ENCODE results near the gene ZNF827. TPM values are rescaled to one million over a fixed set of nuclear protein-coding genes. Genes with fewer than 3 reads are reported as not detected.

Gene ZNF827
- total and polyA plus RNA-seq, 3 experiments from 2014 or later: 6.9 to 32.5 (median 32.2) TPM

DNA sequence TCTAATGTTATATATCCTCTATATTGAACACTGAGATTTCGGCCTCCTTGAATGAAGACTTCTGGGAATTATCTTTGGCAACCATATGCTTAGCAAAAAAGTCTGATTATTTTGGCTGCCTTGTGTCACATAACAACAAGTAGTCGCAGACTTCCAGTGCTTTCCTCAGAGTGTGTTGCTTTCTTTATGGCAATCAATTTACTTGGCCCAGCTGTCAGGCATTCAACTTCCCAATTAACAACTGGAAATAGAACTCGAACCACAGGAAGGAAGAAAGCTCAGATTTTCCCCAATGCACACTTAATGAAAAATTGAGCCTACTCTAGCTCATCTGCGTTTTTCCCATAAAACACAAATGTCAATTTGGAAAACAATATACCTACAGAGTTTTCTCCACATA lies 71.6 kb downstream of the ZNF827 start:
- H3K4me1 ChIP-seq (ENCODE audit: insufficient read depth, low read length): no peaks in the 10 kb centered on the region
- H3K36me3 ChIP-seq (ENCODE audit: insufficient read depth, low read length): no peaks in the 10 kb centered on the region
- H3K27ac Mint-ChIP-seq: no peak overlapping the region
- POLR2A ChIA-PET: no interaction called here
- no peaks in the 10 kb centered on the region for H3K9me3 Mint-ChIP-seq
- no peak overlapping the region for H3K4me3 ChIP-seq (ENCODE audit: low read length)
- no peak overlapping the region for H3K4me3 Mint-ChIP-seq
- peaks cover 13 to 23% (median 23%) of the 10 kb centered on the region in 3 donors for H3K4me1 Mint-ChIP-seq
- DNase-seq: no peak
- no peaks in the 10 kb centered on the region for H3K27me3 Mint-ChIP-seq
- H3K9me3 ChIP-seq (ENCODE audit: low read length): no peaks in the 10 kb centered on the region
- no peak overlapping the region for H3K27ac ChIP-seq (ENCODE audit: low read depth, low read length)
- peaks cover 1 to 53% (median 4%) of the 10 kb centered on the region in 3 donors for H3K36me3 Mint-ChIP-seq
- H3K27me3 ChIP-seq (ENCODE audit: insufficient read depth, low read length, poor library complexity, severe bottlenecking): no peaks in the 10 kb centered on the region
- CTCF ChIA-PET: no interaction called here

DNA sequence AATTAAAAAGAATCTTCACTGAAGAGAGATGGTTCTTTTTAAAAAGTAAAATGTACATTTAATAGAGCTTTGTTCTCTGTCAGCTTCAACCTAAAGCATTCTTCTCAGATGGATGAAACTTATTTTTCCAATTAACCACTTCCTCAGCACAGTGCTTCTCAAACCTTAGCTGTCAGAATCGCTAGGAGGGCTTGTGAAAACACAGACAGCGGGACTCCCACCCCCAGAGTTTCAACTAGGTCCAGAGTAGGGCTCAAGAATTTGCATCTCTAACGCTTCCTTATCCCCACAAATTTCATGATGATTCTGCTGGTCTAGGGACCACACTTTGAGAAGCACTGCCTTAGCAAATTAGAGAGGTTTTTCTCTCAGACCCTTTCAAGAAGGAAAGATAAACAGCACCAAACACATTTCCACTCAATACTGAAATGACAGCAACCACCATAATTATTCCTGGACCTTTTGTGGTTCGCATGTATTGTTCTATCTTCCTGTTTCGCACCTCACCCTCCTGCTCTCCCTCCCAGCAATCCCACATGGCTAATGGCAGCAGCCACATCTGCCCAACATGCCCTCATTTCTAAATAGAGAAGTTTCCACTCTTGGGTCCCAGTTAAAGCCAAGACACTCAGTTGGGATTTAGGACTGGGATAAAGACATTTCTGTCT lies 73.2 kb downstream of the ZNF827 start:
- Mint-ChIP-seq H3K27me3 (no peaks in the 10 kb centered on the region), H3K4me3 (no peak overlapping the region), H3K9me3 (no peaks in the 10 kb centered on the region), H3K36me3 (peaks cover 0 to 64% (median 4%) of the 10 kb centered on the region in 3 donors), H3K27ac (peak overlapping the region in 2 of 8 donors; percentile 58 to 69), H3K4me1 (peaks cover 7 to 16% (median 11%) of the 10 kb centered on the region in 3 donors)
- H3K4me3 ChIP-seq (ENCODE audit: low read length): no peak overlapping the region
- CTCF ChIA-PET: no interaction called here
- no peaks in the 10 kb centered on the region for H3K27me3 ChIP-seq (ENCODE audit: insufficient read depth, low read length, poor library complexity, severe bottlenecking)
- no peaks in the 10 kb centered on the region for H3K9me3 ChIP-seq (ENCODE audit: low read length)
- H3K27ac ChIP-seq (ENCODE audit: low read depth, low read length): no peak overlapping the region
- POLR2A ChIA-PET: no interaction called here
- H3K4me1 ChIP-seq (ENCODE audit: insufficient read depth, low read length): no peaks in the 10 kb centered on the region
- DNase-seq: no peak
- no peaks in the 10 kb centered on the region for H3K36me3 ChIP-seq (ENCODE audit: insufficient read depth, low read length)

DNA sequence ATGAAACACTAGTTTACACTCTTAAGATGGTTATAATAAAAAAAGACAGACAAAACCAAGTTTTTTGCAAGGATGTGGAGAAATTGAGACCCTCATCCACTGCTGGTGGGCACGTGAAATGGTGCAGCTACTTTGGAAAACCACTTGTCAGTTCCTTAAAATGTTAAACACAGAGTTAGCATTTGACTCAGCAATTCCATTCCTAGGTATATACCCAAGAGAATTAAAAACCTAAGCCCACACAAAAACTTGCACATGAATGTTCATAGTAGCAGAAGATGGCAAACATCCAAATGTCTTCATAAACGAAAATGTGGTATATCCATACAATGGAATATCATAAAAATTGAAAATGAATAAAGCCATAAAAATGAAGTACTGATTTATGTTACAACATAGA lies 75.4 kb downstream of the ZNF827 start:
- Histone ChIP-seq H3K9me3 (ENCODE audit: low read length) (no peaks in the 10 kb centered on the region), H3K4me3 (ENCODE audit: low read length) (no peak overlapping the region), H3K27me3 (ENCODE audit: insufficient read depth, low read length, poor library complexity, severe bottlenecking) (no peaks in the 10 kb centered on the region), H3K27ac (ENCODE audit: low read depth, low read length) (no peak overlapping the region), H3K36me3 (ENCODE audit: insufficient read depth, low read length) (no peaks in the 10 kb centered on the region), H3K4me1 (ENCODE audit: insufficient read depth, low read length) (no peaks in the 10 kb centered on the region)
- no peaks in the 10 kb centered on the region for H3K27me3 Mint-ChIP-seq
- no peaks in the 10 kb centered on the region for H3K9me3 Mint-ChIP-seq
- DNase-seq: no peak
- H3K4me1 Mint-ChIP-seq: peaks cover 7 to 16% (median 11%) of the 10 kb centered on the region in 3 donors
- H3K27ac Mint-ChIP-seq: no peak overlapping the region
- peaks cover 0 to 64% (median 10%) of the 10 kb centered on the region in 3 donors for H3K36me3 Mint-ChIP-seq
- ChIA-PET POLR2A (no interaction called here), CTCF (no interaction called here)
- H3K4me3 Mint-ChIP-seq: no peak overlapping the region

GRCh38 chr4:145861336-145862318 lies 77.0 kb downstream of the ZNF827 start:
- Mint-ChIP-seq H3K36me3 (peaks cover 0 to 51% (median 11%) of the 10 kb centered on the region in 3 donors), H3K9me3 (no peaks in the 10 kb centered on the region), H3K4me3 (no peak overlapping the region), H3K27ac (peak overlapping the region in 1 of 8 donors; percentile 37), H3K4me1 (peaks cover 8 to 15% (median 11%) of the 10 kb centered on the region in 3 donors), H3K27me3 (no peaks in the 10 kb centered on the region)
- H3K27ac ChIP-seq (ENCODE audit: low read depth, low read length): no peak overlapping the region
- ChIA-PET CTCF (interaction anchor here (0.7 kb wide), 1 partner anchor 11 kb away, joined by 3 read pairs; no protein-coding TSS in a partner anchor), POLR2A (no interaction called here)
- H3K27me3 ChIP-seq (ENCODE audit: insufficient read depth, low read length, poor library complexity, severe bottlenecking): no peaks in the 10 kb centered on the region
- no peaks in the 10 kb centered on the region for H3K36me3 ChIP-seq (ENCODE audit: insufficient read depth, low read length)
- DNase-seq: no peak
- H3K9me3 ChIP-seq (ENCODE audit: low read length): no peaks in the 10 kb centered on the region
- H3K4me3 ChIP-seq (ENCODE audit: low read length): no peak overlapping the region
- H3K4me1 ChIP-seq (ENCODE audit: insufficient read depth, low read length): no peaks in the 10 kb centered on the region

- Histone ChIP-seq H3K36me3 (ENCODE audit: insufficient read depth, low read length) (no peaks in the 10 kb centered on the region), H3K9me3 (ENCODE audit: low read length) (no peaks in the 10 kb centered on the region)
These were observed 77.7 kb downstream of the ZNF827 start for GRCh38 chr4:145860897-145861296.

GRCh38 chr4:145860446-145860845 lies 78.2 kb downstream of the ZNF827 start:
- no peaks in the 10 kb centered on the region for H3K36me3 ChIP-seq (ENCODE audit: insufficient read depth, low read length)
- POLR2A ChIA-PET: no interaction called here

More at GRCh38 chr4:145860897-145861296, 77.7 kb downstream of the ZNF827 start:
- ChIA-PET POLR2A (no interaction called here), CTCF (interaction anchor here (1.5 kb wide), 1 partner anchor 17 kb away, joined by 3 read pairs; no protein-coding TSS in a partner anchor)
- H3K36me3 Mint-ChIP-seq: peaks cover 0 to 46% (median 11%) of the 10 kb centered on the region in 3 donors
- no peak for DNase-seq
- no peaks in the 10 kb centered on the region for H3K27me3 ChIP-seq (ENCODE audit: insufficient read depth, low read length, poor library complexity, severe bottlenecking)
- peaks cover 5 to 8% (median 8%) of the 10 kb centered on the region in 3 donors for H3K4me1 Mint-ChIP-seq
- no peak overlapping the region for H3K4me3 ChIP-seq (ENCODE audit: low read length)
- no peaks in the 10 kb centered on the region for H3K9me3 Mint-ChIP-seq
- no peak overlapping the region for H3K4me3 Mint-ChIP-seq
- no peak overlapping the region for H3K27ac ChIP-seq (ENCODE audit: low read depth, low read length)
- H3K27ac Mint-ChIP-seq: no peak overlapping the region
- H3K4me1 ChIP-seq (ENCODE audit: insufficient read depth, low read length): no peaks in the 10 kb centered on the region
- H3K27me3 Mint-ChIP-seq: no peaks in the 10 kb centered on the region

GRCh38 chr4:145859926-145860325 lies 78.7 kb downstream of the ZNF827 start:
- no peak overlapping the region for H3K27ac ChIP-seq (ENCODE audit: low read depth, low read length)
- Mint-ChIP-seq H3K4me1 (peaks cover 0 to 2% (median 0%) of the 10 kb centered on the region in 3 donors), H3K27ac (peak overlapping the region in 1 of 8 donors; percentile 44), H3K27me3 (no peaks in the 10 kb centered on the region), H3K4me3 (no peak overlapping the region), H3K9me3 (no peaks in the 10 kb centered on the region), H3K36me3 (peaks cover 0 to 46% (median 11%) of the 10 kb centered on the region in 3 donors)
- DNase-seq: no peak
- ChIA-PET POLR2A (no interaction called here), CTCF (interaction anchor here (1.5 kb wide), 1 partner anchor 16 kb away, joined by 3 read pairs; no protein-coding TSS in a partner anchor)
- H3K4me3 ChIP-seq (ENCODE audit: low read length): no peak overlapping the region
- H3K27me3 ChIP-seq (ENCODE audit: insufficient read depth, low read length, poor library complexity, severe bottlenecking): no peaks in the 10 kb centered on the region
- no peaks in the 10 kb centered on the region for H3K9me3 ChIP-seq (ENCODE audit: low read length)
- H3K4me1 ChIP-seq (ENCODE audit: insufficient read depth, low read length): no peaks in the 10 kb centered on the region
- no peaks in the 10 kb centered on the region for H3K36me3 ChIP-seq (ENCODE audit: insufficient read depth, low read length)

More at GRCh38 chr4:145860446-145860845, 78.2 kb downstream of the ZNF827 start:
- Histone ChIP-seq H3K27me3 (ENCODE audit: insufficient read depth, low read length, poor library complexity, severe bottlenecking) (no peaks in the 10 kb centered on the region), H3K4me1 (ENCODE audit: insufficient read depth, low read length) (no peaks in the 10 kb centered on the region), H3K27ac (ENCODE audit: low read depth, low read length) (no peak overlapping the region), H3K9me3 (ENCODE audit: low read length) (no peaks in the 10 kb centered on the region), H3K4me3 (ENCODE audit: low read length) (no peak overlapping the region)
- DNase-seq: no peak
- CTCF ChIA-PET: interaction anchor here (1.5 kb wide), 1 partner anchor 16 kb away, joined by 3 read pairs; no protein-coding TSS in a partner anchor
- H3K9me3 Mint-ChIP-seq: no peaks in the 10 kb centered on the region
- peaks cover 2 to 4% (median 3%) of the 10 kb centered on the region in 3 donors for H3K4me1 Mint-ChIP-seq
- H3K4me3 Mint-ChIP-seq: no peak overlapping the region
- peaks cover 0 to 46% (median 11%) of the 10 kb centered on the region in 3 donors for H3K36me3 Mint-ChIP-seq
- no peaks in the 10 kb centered on the region for H3K27me3 Mint-ChIP-seq
- peak overlapping the region in 2 of 8 donors; percentile 17 to 29 for H3K27ac Mint-ChIP-seq
